ENCODE measurements around the gene SMARCD2.

DNA sequence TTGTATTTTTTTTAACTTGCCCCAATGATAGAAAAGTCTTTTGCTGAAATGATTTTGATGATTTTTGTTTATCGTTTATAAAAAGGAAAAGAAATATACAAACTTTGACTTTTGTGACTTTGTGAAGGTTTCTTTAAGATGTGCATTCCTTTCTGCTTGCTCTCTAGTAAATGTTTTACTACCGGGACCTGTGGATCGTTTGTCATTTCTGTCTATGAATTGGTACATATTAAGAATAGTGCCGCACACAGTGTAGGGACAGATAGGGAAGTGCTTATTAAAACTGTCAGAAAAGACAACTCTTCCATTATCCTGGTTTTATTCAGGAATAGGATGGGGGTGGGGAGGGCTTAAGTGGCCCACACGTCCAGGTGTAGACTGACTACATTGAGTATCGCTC is 23.4 kb downstream of the SMARCD2 start:
- TF ChIP-seq POLR2AphosphoS5 (IDR thresholded peaks at IDR 0.05; ENCODE audit: low read depth, low read length) = no peak
- TF ChIP-seq TAF1 (IDR thresholded peaks at IDR 0.05; ENCODE audit: borderline replicate concordance, insufficient read depth, low read length) = no peak
- TF ChIP-seq SIN3A (IDR thresholded peaks at IDR 0.05; ENCODE audit: borderline replicate concordance, insufficient read depth, low read length) = no peak
